ENCODE measurements around the gene WDR31.
"Not testable (repeated sequence)": the region's sequence is repeated elsewhere in the genome, so short reads cannot be mapped to it uniquely, and the experiment has no call there.

WDR31 gene

GRCh38 chr9:113368348-113368981 is 28.4 kb upstream of the WDR31 start:
- DNase-seq: no peak

DNA sequence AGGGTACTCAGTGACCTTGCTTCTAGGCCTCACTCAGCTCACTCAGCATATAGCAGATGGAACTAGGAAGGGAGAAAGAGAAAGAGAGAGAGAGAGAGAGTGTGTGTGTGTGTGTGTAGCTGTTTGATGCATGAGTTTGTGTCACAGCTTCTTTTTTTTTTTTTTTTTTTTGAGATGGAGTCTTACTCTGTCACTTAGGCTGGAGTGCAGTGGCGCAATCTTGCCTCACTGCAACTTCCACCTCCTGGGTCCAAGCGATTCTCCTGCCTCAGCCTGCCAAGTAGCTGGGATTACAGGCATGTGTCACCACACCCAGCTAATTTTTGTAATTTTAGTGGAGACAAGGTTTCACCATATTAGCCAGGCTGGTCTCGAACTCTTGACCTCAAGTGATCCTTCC is 25.6 kb upstream of the WDR31 start:
- not testable (repeated sequence) for DNase-seq

GRCh38 chr9:113364951-113365350 is 24.9 kb upstream of the WDR31 start:
- DNase-seq: no peak

GRCh38 chr9:113363336-113363735 is 23.3 kb upstream of the WDR31 start:
- DNase-seq: no peak

DNA sequence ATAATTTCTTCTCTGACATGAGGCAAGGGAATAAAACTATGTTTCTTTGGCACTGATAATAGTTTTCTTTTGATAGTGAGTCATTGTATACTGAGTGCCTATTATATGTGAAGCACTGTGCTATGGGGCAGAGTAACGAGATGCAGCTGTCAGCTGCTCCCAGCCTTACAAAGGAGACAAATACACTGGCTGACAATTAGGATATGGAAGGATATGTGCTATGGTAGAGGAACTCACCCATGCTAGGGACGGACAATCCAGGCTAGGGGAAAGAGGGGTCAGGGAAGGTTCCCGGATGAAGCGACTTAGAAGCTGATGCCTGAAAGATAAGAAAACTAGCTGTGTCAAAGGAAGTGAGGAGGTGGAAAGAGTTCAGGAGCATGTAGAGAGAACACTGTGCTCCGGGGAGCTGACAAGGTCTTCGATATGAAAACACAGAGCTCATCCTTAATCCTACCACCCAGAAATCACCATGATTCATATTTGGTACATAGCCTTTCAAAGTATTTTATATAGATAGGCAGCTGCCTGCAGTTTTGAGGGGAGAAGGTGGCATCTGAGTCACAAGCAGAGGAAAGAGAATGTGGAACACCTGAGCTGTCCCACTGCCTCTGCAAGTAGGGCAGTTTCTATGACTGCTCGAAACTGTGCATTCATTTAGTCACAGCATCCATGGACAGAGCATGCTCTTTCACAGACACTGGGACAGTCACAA is 21.4 kb upstream of the WDR31 start:
- DNase-seq: peak; percentile 15

GRCh38 chr9:113360242-113360842 is 20.3 kb upstream of the WDR31 start:
- DNase-seq: no peak

DNA sequence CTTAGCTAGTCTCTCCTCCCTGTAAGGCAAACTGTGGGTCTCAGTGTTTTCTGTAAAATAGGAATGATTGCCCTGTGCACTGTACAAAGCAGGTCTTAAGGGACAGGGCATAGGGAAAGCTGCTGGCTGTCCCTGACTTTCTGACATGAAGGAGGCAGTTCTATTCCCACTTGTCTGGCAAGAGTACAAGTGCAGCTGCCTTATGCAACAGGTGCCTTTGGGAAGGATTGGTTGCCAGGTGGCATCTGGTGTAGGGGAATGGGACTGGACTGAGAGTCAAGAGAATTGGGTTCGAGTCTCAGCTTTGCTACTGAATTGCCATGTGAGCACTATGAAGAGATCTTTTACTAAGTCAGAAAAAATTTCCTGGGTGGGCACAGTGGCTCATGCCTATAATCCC is 19.3 kb upstream of the WDR31 start:
- no peak for DNase-seq

- no peak for DNase-seq
Measured at GRCh38 chr9:113356686-113357292, 16.7 kb upstream of the WDR31 start.

DNA sequence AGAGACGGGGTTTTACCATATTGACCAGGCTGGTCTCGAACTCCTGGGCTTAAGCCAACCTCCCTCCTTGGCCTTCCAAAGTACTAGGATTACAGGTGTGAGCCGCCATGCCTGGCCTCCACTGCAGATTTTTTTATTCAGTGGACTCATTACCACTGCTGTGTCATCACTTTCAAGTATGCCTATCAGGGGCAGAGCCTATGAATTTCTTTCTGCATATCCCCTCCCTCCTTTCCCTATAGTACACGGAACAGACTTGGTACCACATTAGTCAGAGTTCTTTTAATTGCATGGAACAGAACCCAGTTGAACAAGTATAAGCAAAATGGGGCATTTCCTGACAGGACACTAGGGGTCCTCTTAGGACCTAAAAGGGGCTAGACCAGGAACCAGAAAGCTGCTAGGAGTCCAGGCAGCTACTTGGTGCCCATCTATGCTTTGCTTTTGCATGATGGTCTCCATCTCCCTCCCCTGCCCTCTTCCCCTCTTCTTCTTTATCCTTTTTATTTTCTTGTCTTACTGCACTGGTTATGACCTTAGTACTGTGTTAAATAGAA is 15.0 kb upstream of the WDR31 start:
- DNase-seq: no peak

- no peak for DNase-seq
Measured at GRCh38 chr9:113352411-113352810, 12.3 kb upstream of the WDR31 start.

- DNase-seq: no peak
Measured at GRCh38 chr9:113352006-113352405, 11.9 kb upstream of the WDR31 start.

GRCh38 chr9:113350937-113351336 is 10.9 kb upstream of the WDR31 start:
- DNase-seq: no peak

DNA sequence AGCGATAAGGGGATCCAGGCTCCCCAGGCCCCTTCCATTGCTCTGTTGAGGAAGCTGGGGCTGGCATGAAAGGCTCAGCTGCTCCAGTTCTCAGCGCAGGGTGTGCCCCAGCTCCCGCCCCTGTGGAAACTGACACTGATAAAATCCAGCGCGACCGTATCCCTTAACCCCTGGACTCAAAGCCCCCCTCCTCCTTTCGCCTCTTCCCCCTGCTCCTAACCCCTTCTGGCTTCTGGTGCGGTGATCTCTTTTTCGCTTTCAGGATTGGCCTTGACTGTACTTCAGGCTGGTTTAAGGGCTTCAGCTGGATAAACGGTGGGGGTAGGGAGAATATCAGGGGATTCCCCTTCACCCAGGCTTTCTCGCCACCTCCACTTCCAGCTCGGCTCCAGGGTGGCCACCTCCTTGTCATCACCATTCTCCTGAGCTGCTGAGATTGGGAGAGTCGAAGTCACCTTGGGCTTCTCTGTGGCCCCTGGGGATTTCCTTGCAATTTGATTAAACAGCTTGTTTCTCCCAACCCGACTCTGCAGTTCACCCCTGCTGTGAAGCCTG is 10.1 kb upstream of the WDR31 start:
- no peak for DNase-seq

DNA sequence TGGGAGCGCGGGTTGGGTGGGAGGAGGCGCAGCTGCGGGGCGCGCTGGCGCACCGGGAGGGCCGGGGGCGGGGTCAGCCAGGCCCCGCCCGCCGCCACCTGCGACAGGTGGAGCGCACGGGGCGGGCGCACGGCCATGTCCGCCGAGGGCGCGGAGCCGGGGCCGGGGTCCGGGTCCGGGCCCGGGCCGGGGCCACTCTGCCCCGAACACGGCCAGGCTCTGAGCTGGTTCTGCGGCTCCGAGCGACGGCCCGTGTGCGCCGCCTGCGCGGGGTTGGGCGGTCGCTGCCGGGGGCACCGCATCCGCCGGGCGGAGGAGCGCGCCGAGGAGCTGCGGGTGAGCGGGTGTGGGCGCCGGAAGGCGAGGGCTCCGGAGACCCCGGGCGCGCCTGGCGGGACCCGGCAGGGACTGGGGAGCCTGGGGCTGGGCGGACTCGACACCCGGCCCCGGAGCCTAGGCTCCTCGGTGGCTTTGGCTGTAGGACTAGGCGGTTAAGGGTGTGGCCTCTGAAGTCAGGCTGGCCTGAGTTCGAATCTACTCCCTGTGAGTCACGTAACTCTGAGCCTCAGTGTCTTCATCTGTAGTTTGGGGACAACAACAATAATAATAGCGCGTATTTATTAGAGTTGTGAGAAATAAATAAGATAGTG is 9.5 kb upstream of the WDR31 start, which contains the start of gene BSPRY:
Gene BSPRY (plus strand): TSS at position 97 of the 650 bp plus-strand sequence. CDS start 39 bp downstream, at position 136.
- DNase-seq: no peak

DNA sequence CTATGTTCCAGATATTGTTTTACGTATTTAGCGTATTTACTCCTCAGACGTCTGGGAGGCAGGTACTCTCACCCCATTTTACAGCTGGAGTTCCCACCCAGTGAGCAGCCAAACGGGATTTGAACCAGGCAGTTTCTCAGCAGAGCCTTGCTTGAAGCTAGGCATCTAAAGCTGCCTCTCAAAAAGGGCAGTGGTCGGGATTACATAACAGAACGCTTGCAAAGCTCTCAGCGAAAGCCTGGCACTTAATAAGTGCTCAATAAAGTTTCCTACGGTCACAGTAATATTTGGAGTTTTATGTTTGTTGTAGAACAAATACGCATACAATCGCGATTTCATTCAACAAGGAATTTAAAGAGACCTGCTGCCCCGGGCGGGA is 9.0 kb upstream of the WDR31 start:
- DNase-seq: no peak

- DNase-seq: no peak
Measured at GRCh38 chr9:113348437-113348836, 8.4 kb upstream of the WDR31 start.

- DNase-seq: no peak
Measured at GRCh38 chr9:113345671-113346070, 5.6 kb upstream of the WDR31 start.

GRCh38 chr9:113345190-113345589 is 5.1 kb upstream of the WDR31 start:
- DNase-seq: no peak

- peak; percentile 38 for DNase-seq
Measured at GRCh38 chr9:113343732-113344231, 3.7 kb upstream of the WDR31 start.

DNA sequence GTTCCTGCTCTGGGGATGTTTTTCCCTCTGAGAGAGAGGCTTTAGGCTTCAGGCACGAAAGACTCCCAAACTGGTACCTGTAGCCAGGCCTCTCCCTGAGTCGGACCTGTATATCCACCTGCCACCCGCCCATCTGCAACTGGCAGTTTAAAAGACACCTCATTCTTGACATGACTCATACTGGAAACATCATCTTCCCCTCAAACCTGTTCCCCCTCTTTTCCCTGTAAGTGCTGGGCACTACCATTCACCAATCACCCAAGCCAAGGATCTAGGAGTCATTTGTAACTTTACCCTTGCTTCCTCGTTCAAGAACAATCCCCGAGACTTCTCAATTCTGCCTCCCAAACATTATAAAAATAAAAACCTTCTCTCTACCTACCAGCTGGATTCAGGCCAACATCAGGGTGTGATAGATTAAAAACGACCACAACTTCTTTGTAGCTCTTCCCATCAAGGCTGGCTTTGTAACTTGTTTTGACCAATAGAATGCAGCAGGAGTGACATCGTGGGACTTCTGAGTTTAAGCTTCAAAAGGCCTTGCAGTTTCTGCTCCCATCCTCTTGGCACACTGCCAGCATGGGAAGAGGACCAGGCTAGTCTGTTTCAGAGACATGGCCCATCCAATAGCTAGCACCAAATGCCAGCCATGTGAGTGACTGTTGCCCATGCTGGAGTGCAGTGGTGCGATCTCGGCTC is 1.8 kb upstream of the WDR31 start:
- no peak for DNase-seq

DNA sequence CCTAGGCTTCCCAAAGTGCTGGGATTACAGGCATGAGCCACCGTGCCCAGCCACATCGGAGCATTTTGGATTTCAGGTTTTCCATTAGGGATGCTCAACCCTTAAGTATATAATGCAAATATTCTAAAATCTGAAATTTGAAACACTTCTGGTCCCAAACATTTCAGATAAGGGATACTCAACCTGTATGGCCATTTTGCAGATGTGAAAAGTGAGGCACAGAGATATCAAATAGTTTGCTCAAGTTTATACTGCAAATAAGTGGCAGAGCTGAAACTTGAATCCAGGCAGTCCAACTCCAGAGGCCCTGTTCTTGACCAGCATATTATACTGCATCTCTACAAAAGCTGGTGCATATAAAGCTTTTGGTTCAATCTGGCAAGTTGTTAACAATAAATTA is 2.4 kb downstream of the WDR31 start:
- no peak for DNase-seq

DNA sequence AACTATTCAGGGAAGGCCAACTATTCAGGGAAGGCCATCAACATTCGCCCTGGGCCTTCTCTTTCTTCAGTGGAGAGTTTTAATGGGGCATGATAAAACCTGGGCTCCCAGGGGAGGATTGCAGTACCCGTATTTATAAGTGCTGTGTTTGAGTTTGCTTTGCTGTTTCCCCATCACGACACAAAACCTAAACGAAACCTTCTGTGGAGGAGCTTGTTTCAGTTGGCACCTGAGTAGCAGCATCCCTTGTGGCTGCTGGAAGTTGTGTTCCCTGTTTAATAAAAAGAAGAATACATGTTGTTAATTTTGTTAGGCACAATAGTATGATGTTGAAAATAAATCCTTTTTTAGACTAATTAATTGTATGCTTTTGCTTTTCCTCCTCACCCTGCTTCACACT is 8.3 kb downstream of the WDR31 start:
- DNase-seq: no peak

All from fibroblast of skin of right quadriceps (primary cell).